ENCODE measurements around the gene SKP2. TPM values are rescaled to one million over a fixed set of nuclear protein-coding genes. Genes with fewer than 3 reads are reported as not detected.

Gene SKP2
- polyA plus RNA-seq, 1 donor from 2014 or later, result 26.0 TPM

GRCh38 chr5:36161361-36161760 is 9.4 kb downstream of the SKP2 start:
- Histone ChIP-seq H3K79me2 (replicated peaks; ENCODE audit: insufficient read depth, low read length) (peaks cover 3% of the 10 kb centered on the region), H3K9ac (ENCODE audit: low read length) (no peak overlapping the region), H4K20me1 (ENCODE audit: insufficient read depth) (no peaks in the 10 kb centered on the region), H3K4me2 (ENCODE audit: low read length) (no peak overlapping the region), H3K4me3 (ENCODE audit: low read length) (no peak overlapping the region), H3K9me2 (ENCODE audit: insufficient read depth, low read length) (no peaks in the 10 kb centered on the region), H3K9me3 (ENCODE audit: low read length) (no peaks in the 10 kb centered on the region), H3K27me3 (ENCODE audit: insufficient read depth, low read depth, low read length) (no peaks in the 10 kb centered on the region), H2AFZ (ENCODE audit: low read depth, low read length) (no peak overlapping the region), H3F3A (ENCODE audit: insufficient read depth, low read length, poor library complexity, severe bottlenecking) (no peaks in the 10 kb centered on the region), H3K36me3 (ENCODE audit: insufficient read depth, low read length) (peaks cover 23% of the 10 kb centered on the region), H3K27ac (ENCODE audit: low read length) (no peak overlapping the region)
- no peak for TF ChIP-seq EP300 (conservative IDR thresholded peaks at IDR 0.05; ENCODE audit: poor library complexity, severe bottlenecking)
- no peak for TF ChIP-seq POLR2AphosphoS5 (IDR thresholded peaks at IDR 0.05)
- no peak for TF ChIP-seq MXI1 (conservative IDR thresholded peaks at IDR 0.05; ENCODE audit: poor library complexity, severe bottlenecking)
- no peak for TF ChIP-seq TAF1 (IDR thresholded peaks at IDR 0.05; ENCODE audit: low read depth)
- no peak for TF ChIP-seq SMC3 (conservative IDR thresholded peaks at IDR 0.05; ENCODE audit: poor library complexity)
- no peak for TF ChIP-seq EZH2 (IDR thresholded peaks at IDR 0.05; ENCODE audit: borderline replicate concordance, insufficient read depth, low read length, poor library complexity, severe bottlenecking)
- no peak for TF ChIP-seq RAD21 (conservative IDR thresholded peaks at IDR 0.05)
- TF ChIP-seq, protein P1, sequence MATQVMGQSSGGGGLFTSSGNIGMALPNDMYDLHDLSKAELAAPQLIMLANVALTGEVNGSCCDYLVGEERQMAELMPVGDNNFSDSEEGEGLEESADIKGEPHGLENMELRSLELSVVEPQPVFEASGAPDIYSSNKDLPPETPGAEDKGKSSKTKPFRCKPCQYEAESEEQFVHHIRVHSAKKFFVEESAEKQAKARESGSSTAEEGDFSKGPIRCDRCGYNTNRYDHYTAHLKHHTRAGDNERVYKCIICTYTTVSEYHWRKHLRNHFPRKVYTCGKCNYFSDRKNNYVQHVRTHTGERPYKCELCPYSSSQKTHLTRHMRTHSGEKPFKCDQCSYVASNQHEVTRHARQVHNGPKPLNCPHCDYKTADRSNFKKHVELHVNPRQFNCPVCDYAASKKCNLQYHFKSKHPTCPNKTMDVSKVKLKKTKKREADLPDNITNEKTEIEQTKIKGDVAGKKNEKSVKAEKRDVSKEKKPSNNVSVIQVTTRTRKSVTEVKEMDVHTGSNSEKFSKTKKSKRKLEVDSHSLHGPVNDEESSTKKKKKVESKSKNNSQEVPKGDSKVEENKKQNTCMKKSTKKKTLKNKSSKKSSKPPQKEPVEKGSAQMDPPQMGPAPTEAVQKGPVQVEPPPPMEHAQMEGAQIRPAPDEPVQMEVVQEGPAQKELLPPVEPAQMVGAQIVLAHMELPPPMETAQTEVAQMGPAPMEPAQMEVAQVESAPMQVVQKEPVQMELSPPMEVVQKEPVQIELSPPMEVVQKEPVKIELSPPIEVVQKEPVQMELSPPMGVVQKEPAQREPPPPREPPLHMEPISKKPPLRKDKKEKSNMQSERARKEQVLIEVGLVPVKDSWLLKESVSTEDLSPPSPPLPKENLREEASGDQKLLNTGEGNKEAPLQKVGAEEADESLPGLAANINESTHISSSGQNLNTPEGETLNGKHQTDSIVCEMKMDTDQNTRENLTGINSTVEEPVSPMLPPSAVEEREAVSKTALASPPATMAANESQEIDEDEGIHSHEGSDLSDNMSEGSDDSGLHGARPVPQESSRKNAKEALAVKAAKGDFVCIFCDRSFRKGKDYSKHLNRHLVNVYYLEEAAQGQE (IDR thresholded peaks at IDR 0.05; ENCODE audit: borderline replicate concordance), result no peak
- TF ChIP-seq, protein P2, sequence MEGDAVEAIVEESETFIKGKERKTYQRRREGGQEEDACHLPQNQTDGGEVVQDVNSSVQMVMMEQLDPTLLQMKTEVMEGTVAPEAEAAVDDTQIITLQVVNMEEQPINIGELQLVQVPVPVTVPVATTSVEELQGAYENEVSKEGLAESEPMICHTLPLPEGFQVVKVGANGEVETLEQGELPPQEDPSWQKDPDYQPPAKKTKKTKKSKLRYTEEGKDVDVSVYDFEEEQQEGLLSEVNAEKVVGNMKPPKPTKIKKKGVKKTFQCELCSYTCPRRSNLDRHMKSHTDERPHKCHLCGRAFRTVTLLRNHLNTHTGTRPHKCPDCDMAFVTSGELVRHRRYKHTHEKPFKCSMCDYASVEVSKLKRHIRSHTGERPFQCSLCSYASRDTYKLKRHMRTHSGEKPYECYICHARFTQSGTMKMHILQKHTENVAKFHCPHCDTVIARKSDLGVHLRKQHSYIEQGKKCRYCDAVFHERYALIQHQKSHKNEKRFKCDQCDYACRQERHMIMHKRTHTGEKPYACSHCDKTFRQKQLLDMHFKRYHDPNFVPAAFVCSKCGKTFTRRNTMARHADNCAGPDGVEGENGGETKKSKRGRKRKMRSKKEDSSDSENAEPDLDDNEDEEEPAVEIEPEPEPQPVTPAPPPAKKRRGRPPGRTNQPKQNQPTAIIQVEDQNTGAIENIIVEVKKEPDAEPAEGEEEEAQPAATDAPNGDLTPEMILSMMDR (IDR thresholded peaks at IDR 0.05; ENCODE audit: poor library complexity, severe bottlenecking), result no peak

GRCh38 chr5:36162810-36163486 is 11.0 kb downstream of the SKP2 start:
- H3K4me3 ChIP-seq (ENCODE audit: low read length), result no peak overlapping the region
- H3F3A ChIP-seq (ENCODE audit: insufficient read depth, low read length, poor library complexity, severe bottlenecking), result no peaks in the 10 kb centered on the region
- no peaks in the 10 kb centered on the region for H4K20me1 ChIP-seq (ENCODE audit: insufficient read depth)
- TF ChIP-seq MXI1 (conservative IDR thresholded peaks at IDR 0.05; ENCODE audit: poor library complexity, severe bottlenecking), result no peak
- no peak for TF ChIP-seq EP300 (conservative IDR thresholded peaks at IDR 0.05; ENCODE audit: poor library complexity, severe bottlenecking)
- TF ChIP-seq TAF1 (IDR thresholded peaks at IDR 0.05; ENCODE audit: low read depth), result no peak
- TF ChIP-seq POLR2AphosphoS5 (IDR thresholded peaks at IDR 0.05), result no peak
- TF ChIP-seq, protein P1 (IDR thresholded peaks at IDR 0.05; ENCODE audit: borderline replicate concordance), result no peak
- no peak for TF ChIP-seq SMC3 (conservative IDR thresholded peaks at IDR 0.05; ENCODE audit: poor library complexity)
- TF ChIP-seq EZH2 (IDR thresholded peaks at IDR 0.05; ENCODE audit: borderline replicate concordance, insufficient read depth, low read length, poor library complexity, severe bottlenecking), result no peak
- TF ChIP-seq, protein P2 (IDR thresholded peaks at IDR 0.05; ENCODE audit: poor library complexity, severe bottlenecking), result no peak
- TF ChIP-seq RAD21 (conservative IDR thresholded peaks at IDR 0.05), result no peak
- peaks cover 3% of the 10 kb centered on the region for H3K79me2 ChIP-seq (replicated peaks; ENCODE audit: insufficient read depth, low read length)
- no peaks in the 10 kb centered on the region for H3K27me3 ChIP-seq (ENCODE audit: insufficient read depth, low read depth, low read length)
- H3K36me3 ChIP-seq (ENCODE audit: insufficient read depth, low read length), result peaks cover 25% of the 10 kb centered on the region
- H3K9me2 ChIP-seq (ENCODE audit: insufficient read depth, low read length), result no peaks in the 10 kb centered on the region
- no peak overlapping the region for H3K9ac ChIP-seq (ENCODE audit: low read length)
- no peak overlapping the region for H3K27ac ChIP-seq (ENCODE audit: low read length)
- H3K9me3 ChIP-seq (ENCODE audit: low read length), result no peaks in the 10 kb centered on the region
- no peak overlapping the region for H2AFZ ChIP-seq (ENCODE audit: low read depth, low read length)
- H3K4me2 ChIP-seq (ENCODE audit: low read length), result no peak overlapping the region

Data from neural cell (in vitro differentiated cells).